ENCODE results near the gene NUP43. TPM values are rescaled to one million over a fixed set of nuclear protein-coding genes. Genes with fewer than 3 reads are reported as not detected.

NUP43 gene
- total and polyA plus RNA-seq, 2 donors (not counting 1 experiment from before 2014, with no cell fraction given): 12.9 to 75.7 TPM

DNA sequence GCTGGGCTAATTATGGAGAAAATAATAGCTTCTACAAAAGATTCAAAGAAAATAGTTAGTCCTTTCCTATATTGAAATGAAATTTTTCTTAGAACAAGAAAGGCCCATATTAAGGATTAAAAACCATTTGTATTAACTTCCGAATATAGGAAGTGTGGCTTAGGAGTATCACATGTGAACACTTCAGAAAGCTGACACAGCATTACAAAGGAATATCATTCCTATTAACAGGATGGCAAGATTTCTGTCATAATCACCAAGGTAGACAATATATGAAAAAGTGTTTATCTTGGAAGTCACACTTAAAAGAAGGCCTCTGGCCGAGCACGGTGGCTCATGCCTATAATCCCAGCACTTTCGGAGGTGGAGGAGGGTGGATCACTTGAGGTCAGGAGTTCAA lies 23.1 kb downstream of the NUP43 start:
- H3K4me1 ChIP-seq (ENCODE audit: control insufficient read depth in 2 of 2, insufficient read depth in 2 of 2, low read length in 2 of 2): peaks cover 9% of the 10 kb centered on the region in 2 donors
- ChIA-PET CTCF (interaction anchor here (0.7 to 1.4 kb wide), 4 partner anchors 12 to 1124 kb away, joined by 3 to 5 read pairs (median 3); no protein-coding TSS in a partner anchor), POLR2A (no interaction called here)
- H3K9ac ChIP-seq (ENCODE audit: low read length): no peak overlapping the region
- Mint-ChIP-seq H3K27ac (no peak overlapping the region), H3K4me3 (no peak overlapping the region), H3K27me3 (no peaks in the 10 kb centered on the region), H3K9me3 (ENCODE audit: insufficient read depth) (no peaks in the 10 kb centered on the region), H3K4me1 (peaks cover 6% of the 10 kb centered on the region)
- no peak overlapping the region for H3K27ac ChIP-seq (ENCODE audit: low read length in 2 of 2)
- intact Hi-C loops (cut with micrococcal nuclease): no loop called here
- TF ChIP-seq EZH2 (IDR thresholded peaks at IDR 0.05; ENCODE audit: borderline replicate concordance, insufficient read depth, low read depth, low read length, poor library complexity, severe bottlenecking): no peak
- TF ChIP-seq, protein P1, sequence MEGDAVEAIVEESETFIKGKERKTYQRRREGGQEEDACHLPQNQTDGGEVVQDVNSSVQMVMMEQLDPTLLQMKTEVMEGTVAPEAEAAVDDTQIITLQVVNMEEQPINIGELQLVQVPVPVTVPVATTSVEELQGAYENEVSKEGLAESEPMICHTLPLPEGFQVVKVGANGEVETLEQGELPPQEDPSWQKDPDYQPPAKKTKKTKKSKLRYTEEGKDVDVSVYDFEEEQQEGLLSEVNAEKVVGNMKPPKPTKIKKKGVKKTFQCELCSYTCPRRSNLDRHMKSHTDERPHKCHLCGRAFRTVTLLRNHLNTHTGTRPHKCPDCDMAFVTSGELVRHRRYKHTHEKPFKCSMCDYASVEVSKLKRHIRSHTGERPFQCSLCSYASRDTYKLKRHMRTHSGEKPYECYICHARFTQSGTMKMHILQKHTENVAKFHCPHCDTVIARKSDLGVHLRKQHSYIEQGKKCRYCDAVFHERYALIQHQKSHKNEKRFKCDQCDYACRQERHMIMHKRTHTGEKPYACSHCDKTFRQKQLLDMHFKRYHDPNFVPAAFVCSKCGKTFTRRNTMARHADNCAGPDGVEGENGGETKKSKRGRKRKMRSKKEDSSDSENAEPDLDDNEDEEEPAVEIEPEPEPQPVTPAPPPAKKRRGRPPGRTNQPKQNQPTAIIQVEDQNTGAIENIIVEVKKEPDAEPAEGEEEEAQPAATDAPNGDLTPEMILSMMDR (IDR thresholded peaks at IDR 0.05): no peak
- H3K79me2 ChIP-seq (ENCODE audit: control insufficient read depth, insufficient read depth, low read length): peaks cover 5% of the 10 kb centered on the region
- no peaks in the 10 kb centered on the region for H3K27me3 ChIP-seq (replicated peaks in 1 of 4; ENCODE audit: control extremely low read depth in 1 of 4, control insufficient read depth in 3 of 4, insufficient read depth in 4 of 4, low read length in 3 of 4)
- H2AFZ ChIP-seq (ENCODE audit: insufficient read depth, low read depth, low read length, poor library complexity, severe bottlenecking): no peak overlapping the region
- no peak for ATAC-seq (ENCODE audit: low read depth)
- WGBS (ENCODE audit: insufficient coverage): 100% methylated on average over 3 of the region's 4 CpGs
- no peak overlapping the region for H3K4me3 ChIP-seq (ENCODE audit: control extremely low read depth in 1 of 5, extremely low read depth in 1 of 5, insufficient read depth in 1 of 5, low read depth in 2 of 5, low read length in 4 of 5)
- H3K9me3 ChIP-seq (ENCODE audit: control extremely low read depth in 1 of 3, control insufficient read depth in 2 of 3, insufficient read depth in 1 of 3, low read length in 2 of 3): no peaks in the 10 kb centered on the region
- DNase-seq: no peak
- H3K4me2 ChIP-seq (replicated peaks; ENCODE audit: low read depth, low read length, poor library complexity, severe bottlenecking): no peak overlapping the region
- H3K36me3 ChIP-seq (replicated peaks in 1 of 2; ENCODE audit: control extremely low read depth in 1 of 2, control insufficient read depth in 1 of 2, extremely low read depth in 1 of 2, insufficient read depth in 2 of 2, low read length in 1 of 2): peaks cover 5 to 16% of the 10 kb centered on the region in 2 experiments
- no peaks in the 10 kb centered on the region for H4K20me1 ChIP-seq (ENCODE audit: control insufficient read depth, insufficient read depth, low read length, poor library complexity, severe bottlenecking)

DNA sequence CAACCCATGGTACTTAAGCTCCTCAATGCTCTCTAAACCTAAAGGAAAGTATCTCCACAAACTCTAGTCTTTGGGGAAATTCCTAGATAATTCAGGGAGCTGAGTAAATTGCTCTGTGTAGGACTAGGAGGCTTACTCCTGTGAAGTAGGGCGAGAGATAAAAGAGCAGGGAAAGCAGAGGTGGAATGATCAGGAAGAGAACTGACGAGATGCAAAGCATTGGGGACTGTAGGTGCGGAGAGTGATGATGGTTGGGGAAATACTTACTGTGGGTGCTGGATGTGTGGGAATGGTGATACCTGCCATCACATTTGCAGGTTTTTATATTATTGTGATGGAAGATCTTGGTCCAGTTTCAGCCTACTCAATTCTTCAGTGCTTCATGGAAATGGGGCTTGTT lies 26.8 kb downstream of the NUP43 start:
- Histone ChIP-seq H3K4me1 (ENCODE audit: control insufficient read depth in 2 of 2, insufficient read depth in 2 of 2, low read length in 2 of 2) (peaks cover 23% of the 10 kb centered on the region in 2 donors), H3K27me3 (replicated peaks in 1 of 4; ENCODE audit: control extremely low read depth in 1 of 4, control insufficient read depth in 3 of 4, insufficient read depth in 4 of 4, low read length in 3 of 4) (no peaks in the 10 kb centered on the region), H3K79me2 (ENCODE audit: control insufficient read depth, insufficient read depth, low read length) (peaks cover 42% of the 10 kb centered on the region), H3K4me3 (ENCODE audit: control extremely low read depth in 1 of 5, extremely low read depth in 1 of 5, insufficient read depth in 1 of 5, low read depth in 2 of 5, low read length in 4 of 5) (no peak overlapping the region), H4K20me1 (ENCODE audit: control insufficient read depth, insufficient read depth, low read length, poor library complexity, severe bottlenecking) (peaks cover 8% of the 10 kb centered on the region), H3K4me2 (replicated peaks; ENCODE audit: low read depth, low read length, poor library complexity, severe bottlenecking) (no peak overlapping the region), H3K9me3 (ENCODE audit: control extremely low read depth in 1 of 3, control insufficient read depth in 2 of 3, insufficient read depth in 1 of 3, low read length in 2 of 3) (no peaks in the 10 kb centered on the region), H3K9ac (ENCODE audit: low read length) (no peak overlapping the region), H3K36me3 (replicated peaks in 1 of 2; ENCODE audit: control extremely low read depth in 1 of 2, control insufficient read depth in 1 of 2, extremely low read depth in 1 of 2, insufficient read depth in 2 of 2, low read length in 1 of 2) (peaks cover 0 to 5% of the 10 kb centered on the region in 2 experiments), H3K27ac (ENCODE audit: low read length in 2 of 2) (no peak overlapping the region), H2AFZ (ENCODE audit: insufficient read depth, low read depth, low read length, poor library complexity, severe bottlenecking) (peak overlapping the region; percentile 89)
- H3K27me3 Mint-ChIP-seq: no peaks in the 10 kb centered on the region
- no peak for DNase-seq
- peak overlapping the region; percentile 61 for H3K4me3 Mint-ChIP-seq
- no peak for TF ChIP-seq EZH2 (IDR thresholded peaks at IDR 0.05; ENCODE audit: borderline replicate concordance, insufficient read depth, low read depth, low read length, poor library complexity, severe bottlenecking)
- TF ChIP-seq, protein P1 (IDR thresholded peaks at IDR 0.05): no peak
- peak overlapping the region; percentile 50 for H3K27ac Mint-ChIP-seq
- no peak for ATAC-seq (ENCODE audit: low read depth)
- peaks cover 26% of the 10 kb centered on the region for H3K4me1 Mint-ChIP-seq
- POLR2A ChIA-PET: no interaction called here
- intact Hi-C loops (cut with micrococcal nuclease): loop anchor here (5.0 kb wide), 1 partner anchor 402 kb away; the partner anchor contains the start of gene TAB2
- CTCF ChIA-PET: no interaction called here
- 94% methylated on average over 3 of the region's 3 CpGs for WGBS (ENCODE audit: insufficient coverage)
- H3K9me3 Mint-ChIP-seq (ENCODE audit: insufficient read depth): no peaks in the 10 kb centered on the region

Data from B cell (primary cell).